NT2/D1 (cell line): Measurements from ENCODE around the gene PDSS2.
"Not testable (repeated sequence)": the region's sequence is repeated elsewhere in the genome, so short reads cannot be mapped to it uniquely, and the experiment has no call there.

ENCODE experiments used
- DNase-seq: peaks from one replicate; pipeline ENCODE4 v3.0.0-alpha.2; 2011; ENCODE audit warnings: low read depth, low spot score
- H3K27me3 ChIP-seq: 2 replicates; pipeline ENCODE4 v1.6.0; 2011; ENCODE audit warnings: mild to moderate bottlenecking; ENCODE audit not compliant: insufficient read length, insufficient read depth
- H3K36me3 ChIP-seq: 2 replicates; pipeline ENCODE4 v1.6.1; 2011; ENCODE audit warnings: mild to moderate bottlenecking, low read length, mixed read lengths; ENCODE audit not compliant: insufficient read depth, insufficient read length
- H3K4me1 ChIP-seq: 2 replicates; pipeline ENCODE4 v1.5.1; 2011; ENCODE audit not compliant: insufficient read depth, insufficient read length
- H3K4me3 ChIP-seq: 2 replicates; pipeline ENCODE4 v1.5.1; 2011; ENCODE audit warnings: low read depth; ENCODE audit not compliant: insufficient read length
- H3K9ac ChIP-seq: 2 replicates; pipeline ENCODE4 v1.6.0; 2011; ENCODE audit warnings: low read depth; ENCODE audit not compliant: insufficient read length
- H3K9me3 ChIP-seq: 2 replicates; pipeline ENCODE4 v1.5.1; 2011; ENCODE audit warnings: mild to moderate bottlenecking, low read length; ENCODE audit not compliant: insufficient read depth
- SUZ12 ChIP-seq: IDR thresholded peaks from 2 replicates; pipeline ENCODE4 v1.6.1; 2011; ENCODE audit not compliant: insufficient read length, insufficient read depth; ENCODE audit errors: extremely low read depth
- YY1 ChIP-seq: IDR thresholded peaks from 2 replicates; pipeline ENCODE4 v1.6.1; 2011; ENCODE audit not compliant: insufficient read length, insufficient read depth
- ZNF274 ChIP-seq: IDR thresholded peaks from 2 replicates; pipeline ENCODE4 v1.6.1; 2011; ENCODE audit warnings: mild to moderate bottlenecking, low read depth, low read length

PDSS2 gene

GRCh38 chr6:107121266-107121665 lies 338.1 kb downstream of the PDSS2 start:
- Histone ChIP-seq H3K36me3 (no peaks in the 10 kb centered on the region), H3K9me3 (peaks cover 5% of the 10 kb centered on the region; the same call in 1 of the 2 replicates), H3K9ac (no peak overlapping the region), H3K4me3 (no peak overlapping the region), H3K4me1 (peaks cover 6% of the 10 kb centered on the region), H3K27me3 (no peaks in the 10 kb centered on the region)
- DNase-seq, result no peak
- TF ChIP-seq SUZ12 (no peak), YY1 (no peak), ZNF274 (no peak)

DNA sequence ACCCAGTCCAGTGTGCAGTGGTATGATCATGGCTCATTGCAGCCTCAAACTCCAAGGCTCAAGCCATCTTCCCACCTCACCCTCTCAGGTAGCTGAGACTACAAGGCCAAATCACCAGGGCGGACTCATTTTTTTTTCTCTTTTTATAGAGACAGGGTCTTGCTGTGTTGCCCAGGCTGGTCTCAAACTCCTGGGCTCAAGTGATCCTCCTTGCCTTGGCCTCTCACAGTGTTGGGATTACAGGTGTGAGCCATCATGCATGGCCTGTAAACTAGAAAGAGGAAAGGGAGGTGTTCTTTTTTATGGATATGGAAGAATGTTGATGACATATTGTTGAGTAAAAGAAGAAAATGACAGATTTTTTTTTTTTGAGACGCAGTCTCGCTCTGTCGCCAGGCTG lies 339.0 kb downstream of the PDSS2 start:
- H3K9me3 ChIP-seq, result peaks cover 5% of the 10 kb centered on the region; the same call in 1 of the 2 replicates
- no peaks in the 10 kb centered on the region for H3K27me3 ChIP-seq
- no peak overlapping the region for H3K4me3 ChIP-seq
- no peak for DNase-seq
- H3K9ac ChIP-seq, result no peak overlapping the region
- TF ChIP-seq YY1, result no peak
- TF ChIP-seq SUZ12, result no peak
- TF ChIP-seq ZNF274, result no peak
- peaks cover 3% of the 10 kb centered on the region for H3K4me1 ChIP-seq
- no peaks in the 10 kb centered on the region for H3K36me3 ChIP-seq

- Histone ChIP-seq H3K27me3 (no peaks in the 10 kb centered on the region), H3K9ac (no peak overlapping the region), H3K4me1 (peaks cover 3% of the 10 kb centered on the region), H3K36me3 (no peaks in the 10 kb centered on the region), H3K9me3 (peaks cover 5% of the 10 kb centered on the region; the same call in 1 of the 2 replicates), H3K4me3 (no peak overlapping the region)
- no peak for TF ChIP-seq SUZ12
- no peak for TF ChIP-seq ZNF274
- TF ChIP-seq YY1, result no peak
- no peak for DNase-seq
Observed at GRCh38 chr6:107118976-107119375, 340.4 kb downstream of the PDSS2 start.

DNA sequence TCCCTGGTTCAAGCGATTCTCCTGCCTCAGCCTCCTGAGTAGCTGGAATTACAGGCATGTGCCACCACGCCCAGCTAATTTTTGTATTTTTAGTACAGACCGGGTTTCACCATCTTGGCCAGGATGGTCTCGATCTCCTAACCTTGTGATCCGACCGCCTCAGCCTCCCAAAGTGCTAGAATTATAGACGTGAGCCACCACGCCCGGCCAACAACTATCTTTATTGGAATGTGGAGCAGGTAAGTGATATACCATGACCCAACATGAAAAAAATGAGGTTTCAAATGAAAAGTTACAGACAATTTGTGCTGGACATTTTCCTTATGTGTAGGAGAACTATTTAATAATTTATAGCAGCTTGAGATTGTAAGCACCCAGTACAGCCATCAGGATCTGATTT lies 340.8 kb downstream of the PDSS2 start:
- H3K27me3 ChIP-seq, H3K36me3 ChIP-seq, DNase-seq, H3K9me3 ChIP-seq, H3K4me1 ChIP-seq, H3K9ac ChIP-seq, H3K4me3 ChIP-seq: not testable (repeated sequence)

DNA sequence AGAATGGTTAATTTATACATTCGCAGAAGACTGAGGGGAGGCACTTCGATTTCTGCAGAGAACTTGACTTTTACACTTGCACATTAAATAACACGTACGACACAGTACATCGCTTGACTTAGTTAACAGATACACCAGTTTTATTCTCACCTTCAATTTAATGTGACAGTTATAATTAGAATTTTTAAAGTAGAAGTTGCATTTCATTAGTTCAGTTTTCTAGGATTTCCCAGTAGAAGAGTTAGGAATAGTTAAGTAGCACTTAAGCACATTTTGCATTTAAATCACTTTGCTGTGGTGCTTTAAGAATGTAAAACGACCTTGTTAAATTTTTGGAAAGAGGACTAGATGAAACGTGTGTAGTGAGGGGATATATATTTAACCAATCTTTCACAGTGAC lies 342.4 kb downstream of the PDSS2 start:
- no peak for DNase-seq
- no peak overlapping the region for H3K4me3 ChIP-seq
- H3K4me1 ChIP-seq, result peaks cover 3% of the 10 kb centered on the region

DNA sequence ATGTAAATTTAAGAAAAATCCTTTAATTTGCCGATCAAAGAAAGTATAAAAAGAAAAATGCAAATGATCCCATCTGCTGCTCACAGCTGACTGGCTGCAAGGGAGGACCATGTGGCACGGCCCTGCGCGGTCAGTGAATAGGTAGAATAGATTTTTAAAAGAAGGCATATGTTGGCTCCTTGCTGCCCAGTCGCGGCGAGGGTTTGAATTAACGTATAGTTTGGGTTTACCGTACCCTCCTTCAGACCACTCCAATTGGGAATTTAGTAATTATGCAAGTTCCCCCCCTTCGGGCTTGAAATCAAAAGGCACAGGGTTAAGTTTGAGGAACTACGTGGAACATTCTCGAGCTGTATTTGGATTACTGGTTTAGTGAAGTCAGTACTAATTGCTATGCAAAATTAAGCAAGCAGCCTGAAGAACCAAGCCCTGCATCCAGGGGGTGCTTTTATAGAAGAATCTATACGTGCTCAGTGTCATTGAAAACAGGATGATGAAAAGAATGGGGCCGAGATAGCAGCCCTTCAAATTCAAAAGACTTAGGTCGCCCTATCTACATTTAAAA lies 343.0 kb downstream of the PDSS2 start:
- H3K4me3 ChIP-seq, result peak overlapping the region; percentile 71
- H3K4me1 ChIP-seq, result peaks cover 3% of the 10 kb centered on the region
- TF ChIP-seq SUZ12 (no peak), ZNF274 (no peak), YY1 (no peak)
- peaks cover 2% of the 10 kb centered on the region for H3K36me3 ChIP-seq
- H3K9me3 ChIP-seq, result no peaks in the 10 kb centered on the region
- H3K27me3 ChIP-seq, result no peaks in the 10 kb centered on the region
- peak; percentile 94 for DNase-seq
- H3K9ac ChIP-seq, result peak overlapping the region; percentile 96

More for the DNA sequence above, 342.4 kb downstream of the PDSS2 start:
- Histone ChIP-seq H3K9ac (peak overlapping the region; percentile 56), H3K36me3 (peaks cover 2% of the 10 kb centered on the region), H3K9me3 (no peaks in the 10 kb centered on the region), H3K27me3 (no peaks in the 10 kb centered on the region)
- no peak for TF ChIP-seq YY1
- TF ChIP-seq SUZ12, result no peak
- TF ChIP-seq ZNF274, result no peak

DNA sequence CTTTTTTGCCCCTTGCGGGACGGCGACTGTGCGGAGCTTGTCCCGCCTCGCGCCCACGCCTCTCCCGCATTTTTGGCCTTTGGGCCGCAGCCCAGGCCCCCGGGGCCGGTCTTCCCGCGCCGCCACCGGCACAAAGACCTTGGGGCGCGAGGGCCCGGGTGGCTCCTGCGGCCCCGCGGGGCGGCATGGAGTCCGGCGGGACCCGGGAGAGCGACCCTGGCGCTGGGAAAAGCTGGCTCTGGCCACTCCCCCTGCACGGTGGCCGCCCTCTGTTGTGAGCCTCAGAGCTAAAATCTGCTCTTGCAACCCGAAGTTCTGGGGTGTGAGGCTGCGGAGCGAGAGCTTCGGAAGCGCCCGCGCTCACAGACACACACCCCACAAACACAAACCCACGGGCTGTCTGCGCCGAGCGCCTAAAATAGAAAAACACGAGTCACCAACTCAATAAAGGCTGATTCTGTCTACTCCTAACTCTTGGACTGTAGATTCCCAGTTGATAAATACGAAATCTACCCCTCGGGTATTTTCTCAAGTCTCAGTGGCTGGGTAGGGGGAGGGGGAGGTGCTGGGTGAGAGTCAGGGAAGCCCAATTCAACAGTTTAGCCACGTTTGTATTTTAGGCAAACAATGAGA lies 343.6 kb downstream of the PDSS2 start:
- Histone ChIP-seq H3K36me3 (peaks cover 2% of the 10 kb centered on the region), H3K9me3 (no peaks in the 10 kb centered on the region), H3K27me3 (no peaks in the 10 kb centered on the region), H3K4me3 (peak overlapping the region; percentile 71), H3K4me1 (peaks cover 3% of the 10 kb centered on the region), H3K9ac (peak overlapping the region; percentile 96)
- TF ChIP-seq YY1 (no peak), ZNF274 (no peak), SUZ12 (no peak)
- DNase-seq, result no peak
